Hepatocyte (in vitro differentiated cells): ENCODE results near the gene MEGF11.

Experiments
- CTCF ChIP-seq: fragments of 200-600 bp; sonication (generic); IDR thresholded peaks from 2 replicates; pipeline ENCODE4 v1.5.1; 2016; ENCODE audit warnings: antibody characterized with exemption, mild to moderate bottlenecking; ENCODE audit not compliant: poor library complexity
- EZH2 ChIP-seq: fragments of 200-600 bp; sonication (generic); IDR thresholded peaks from 2 replicates; pipeline ENCODE4 v1.6.1; 2016; ENCODE audit warnings: antibody characterized with exemption, mild to moderate bottlenecking, borderline replicate concordance

- TF ChIP-seq CTCF (no peak), EZH2 (no peak)
These were observed 34.2 kb downstream of the MEGF11 start for GRCh38 chr15:66219339-66219738.
